HG03354 (cell line): Measurements from ENCODE around the gene TRAM2.
A peak's percentile ranks its signal among the peaks of the same experiment; 100 is the strongest.
"Not testable (repeated sequence)": the region's sequence is repeated elsewhere in the genome, so short reads cannot be mapped to it uniquely, and the experiment has no call there.

Experiments
- ATAC-seq: cut with Tn5 transposase; IDR thresholded peaks from one replicate; pipeline ENCODE4 v1.9.1; 2021; ENCODE audit warnings: mild to moderate bottlenecking; ENCODE audit not compliant: unreplicated experiment, poor library complexity, severe bottlenecking

The TRAM2 gene

DNA sequence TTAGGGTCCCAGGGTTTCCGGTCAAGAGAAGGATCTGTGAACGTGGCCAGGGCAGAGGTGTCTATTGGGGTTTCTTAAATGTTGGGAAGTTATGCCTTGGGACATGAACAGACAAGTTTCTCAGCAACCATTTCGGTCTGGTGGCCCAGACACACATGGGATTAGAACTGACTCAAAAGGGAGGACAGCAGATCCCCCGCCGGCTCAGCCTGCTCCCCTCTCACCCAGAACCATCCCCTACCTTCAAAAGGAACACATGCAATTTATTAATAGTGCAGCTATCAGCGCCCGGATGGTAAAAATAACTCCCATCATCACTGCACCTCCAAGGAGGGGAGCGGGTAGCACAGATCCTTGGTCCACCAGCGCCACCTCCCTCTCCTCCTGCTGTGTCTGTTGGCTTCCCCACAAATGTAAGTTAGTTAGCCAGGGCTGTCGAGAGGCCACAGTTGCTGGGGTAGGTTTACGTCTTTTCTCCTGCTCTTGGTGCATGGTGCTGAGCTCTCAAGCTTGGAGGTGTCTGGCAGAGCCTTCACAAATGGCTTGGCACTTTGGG, 77.1 kb downstream of the TRAM2 start:
- no peak for ATAC-seq

DNA sequence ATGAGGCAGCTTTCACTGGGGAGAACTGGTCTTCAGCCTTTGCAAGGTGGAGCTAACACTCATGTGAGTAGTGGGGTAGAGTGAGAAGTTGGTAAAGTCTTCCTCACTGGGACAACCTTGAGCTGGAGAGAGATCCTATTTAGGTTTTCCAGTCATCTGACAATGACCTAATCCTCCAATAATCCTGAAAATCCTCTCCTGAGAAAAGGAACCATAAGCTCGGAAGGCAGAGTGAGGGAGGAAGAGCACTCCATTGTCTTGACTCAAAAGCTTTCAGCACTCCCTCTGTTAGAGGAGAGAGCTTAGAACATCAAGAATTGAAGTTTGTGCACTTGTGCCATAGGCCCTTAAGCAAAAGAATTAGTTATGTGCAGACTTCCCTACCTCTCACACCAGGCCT, 77.8 kb downstream of the TRAM2 start:
- no peak for ATAC-seq

DNA sequence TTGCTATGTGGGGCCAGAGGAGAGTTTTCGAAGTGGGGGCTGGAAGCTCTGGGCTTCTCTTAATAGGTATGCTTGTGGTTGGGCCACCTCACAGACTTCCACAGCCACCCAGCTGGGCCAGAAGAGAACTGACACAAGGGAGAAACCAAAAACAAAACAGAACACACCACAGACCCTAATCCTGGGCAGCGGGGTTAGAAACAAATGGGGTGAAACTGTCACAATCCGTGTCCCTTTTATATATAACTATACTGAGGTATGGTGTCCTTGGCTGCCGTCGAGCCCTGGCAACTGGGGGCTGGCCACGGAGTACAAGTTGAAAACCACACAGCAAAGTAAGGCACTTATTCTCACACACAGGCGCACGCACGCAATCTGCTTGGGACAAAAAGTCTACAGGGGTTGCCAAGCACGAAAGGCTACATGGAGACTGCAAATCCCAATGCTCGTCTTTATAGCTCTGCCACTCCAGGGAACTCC, 78.3 kb downstream of the TRAM2 start:
- ATAC-seq: peak; percentile 54

DNA sequence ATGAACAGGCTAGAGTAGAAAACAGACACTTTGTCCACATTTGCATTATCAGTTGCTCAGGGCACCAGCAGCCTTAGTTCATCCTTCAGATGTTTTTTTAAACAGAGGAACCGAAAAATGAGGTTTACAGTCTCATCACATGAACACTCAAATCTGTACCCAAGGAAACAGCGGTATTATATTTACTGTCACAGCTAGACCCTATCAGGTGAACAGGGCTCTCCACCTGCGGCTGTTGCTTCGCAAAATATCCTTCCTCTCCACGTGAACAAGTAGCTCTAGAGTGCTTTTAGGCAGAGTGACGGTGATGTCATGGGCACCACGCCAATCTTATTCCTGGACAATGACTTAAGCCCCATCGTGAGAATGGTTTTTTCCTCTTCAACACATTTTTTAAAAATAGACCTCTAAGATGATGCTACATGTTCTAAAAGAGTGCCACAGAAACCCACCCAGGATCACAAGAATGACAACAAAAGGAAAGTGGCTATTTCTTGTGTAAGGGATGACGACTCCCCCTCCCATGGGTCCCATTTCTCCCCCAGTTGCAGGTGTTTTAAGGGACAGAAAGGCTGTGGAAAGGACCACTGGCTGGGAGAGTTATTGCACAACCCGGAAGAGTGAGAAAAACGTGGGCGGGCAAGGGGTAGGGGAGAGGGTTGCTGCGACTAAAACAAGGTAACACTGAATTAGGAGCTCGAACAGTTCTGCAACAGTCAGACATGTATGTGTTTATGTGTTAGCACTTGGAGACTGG, 79.0 kb downstream of the TRAM2 start:
- ATAC-seq: peak; percentile 87

DNA sequence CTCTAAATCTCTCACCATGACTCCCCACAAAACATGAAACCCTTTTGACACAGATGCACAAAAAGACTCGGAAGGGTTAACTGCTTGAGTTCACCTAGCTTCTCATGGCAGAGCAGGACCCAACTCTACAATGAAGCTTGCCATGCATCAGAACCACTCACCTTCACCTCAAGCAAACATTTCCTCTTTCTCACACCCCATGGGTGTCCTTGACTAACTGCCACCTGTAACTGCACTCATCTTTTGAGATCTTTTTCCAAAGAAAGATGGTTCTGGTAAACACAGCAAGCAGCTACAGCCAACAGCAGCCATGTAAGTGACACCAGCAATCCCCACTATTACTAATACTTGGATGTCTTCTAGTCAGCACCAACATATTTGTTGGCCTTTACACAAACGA, 80.2 kb downstream of the TRAM2 start:
- no peak for ATAC-seq

DNA sequence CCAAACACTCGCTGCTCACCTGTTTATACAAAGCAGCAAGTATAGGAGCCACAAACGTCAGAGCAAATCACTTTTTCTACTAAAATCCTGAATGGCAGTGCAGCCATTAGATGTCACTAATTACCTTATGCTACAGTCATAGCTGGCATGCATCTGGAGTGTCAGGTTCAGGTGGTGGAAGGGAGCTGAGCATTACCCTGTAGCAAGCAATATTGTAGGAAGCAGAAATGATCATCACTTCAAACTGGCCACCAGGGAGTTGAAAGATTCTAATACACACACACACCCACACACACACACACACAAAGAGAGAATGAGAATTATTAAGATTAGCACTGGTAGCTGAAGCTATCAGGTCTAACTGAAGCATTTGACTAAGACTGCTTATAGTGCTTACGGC, 80.9 kb downstream of the TRAM2 start:
- ATAC-seq: no peak

DNA sequence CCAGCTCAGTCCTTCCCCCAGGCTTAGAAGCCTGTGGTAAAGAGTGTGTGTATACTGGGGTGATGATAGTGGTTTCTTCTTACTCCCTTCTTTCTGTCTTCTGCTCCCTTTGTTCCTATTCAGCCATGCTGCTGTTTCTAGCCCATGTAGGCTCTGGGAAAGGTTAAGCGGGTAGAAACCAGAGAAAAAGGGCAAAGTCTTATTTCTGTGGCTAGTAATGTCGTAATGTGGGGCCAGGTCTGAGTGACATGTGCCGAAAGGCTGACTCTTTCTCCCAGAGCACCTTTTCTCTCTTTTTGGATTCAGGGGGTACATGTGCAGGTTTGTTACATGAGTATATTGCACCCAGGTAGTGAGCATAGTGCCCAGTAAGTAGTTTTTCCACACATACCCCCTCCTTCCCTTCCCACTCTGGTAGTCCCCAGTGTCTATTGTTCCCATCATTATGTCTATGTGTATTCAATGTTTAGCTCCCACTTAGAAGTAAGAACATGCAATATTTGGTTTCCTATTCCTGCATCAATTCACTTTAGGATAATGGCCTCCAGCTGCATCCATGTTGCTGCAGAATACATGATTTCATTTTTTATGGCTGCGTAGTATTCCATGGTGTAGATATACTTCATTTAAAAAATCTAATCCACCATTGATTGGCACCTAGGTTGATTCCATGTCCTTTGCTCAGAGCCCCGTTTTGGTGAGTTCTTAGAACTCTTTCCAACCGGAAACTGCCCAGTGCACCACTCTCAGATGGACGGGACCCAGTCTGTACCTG, 82.4 kb downstream of the TRAM2 start:
- no peak for ATAC-seq

DNA sequence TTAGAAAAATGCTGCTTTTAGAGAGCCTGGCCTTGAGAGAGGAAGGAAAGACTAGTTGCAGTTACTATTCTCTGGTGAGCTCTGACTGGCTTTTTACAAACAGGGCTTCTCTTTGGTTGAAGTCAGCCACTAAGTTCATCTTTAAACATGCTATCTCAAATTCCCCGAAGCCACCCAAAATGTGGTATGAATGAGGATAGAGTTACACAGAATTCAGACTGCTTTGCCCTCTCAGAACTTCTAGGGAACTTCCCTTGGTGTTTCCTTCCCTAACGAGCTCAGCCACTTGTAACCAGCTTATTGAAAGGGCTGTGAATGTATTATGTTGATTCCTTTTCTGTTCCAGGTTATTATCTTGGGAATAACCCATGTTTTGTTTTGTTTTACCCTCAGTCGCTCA, 83.2 kb downstream of the TRAM2 start:
- ATAC-seq: no peak

DNA sequence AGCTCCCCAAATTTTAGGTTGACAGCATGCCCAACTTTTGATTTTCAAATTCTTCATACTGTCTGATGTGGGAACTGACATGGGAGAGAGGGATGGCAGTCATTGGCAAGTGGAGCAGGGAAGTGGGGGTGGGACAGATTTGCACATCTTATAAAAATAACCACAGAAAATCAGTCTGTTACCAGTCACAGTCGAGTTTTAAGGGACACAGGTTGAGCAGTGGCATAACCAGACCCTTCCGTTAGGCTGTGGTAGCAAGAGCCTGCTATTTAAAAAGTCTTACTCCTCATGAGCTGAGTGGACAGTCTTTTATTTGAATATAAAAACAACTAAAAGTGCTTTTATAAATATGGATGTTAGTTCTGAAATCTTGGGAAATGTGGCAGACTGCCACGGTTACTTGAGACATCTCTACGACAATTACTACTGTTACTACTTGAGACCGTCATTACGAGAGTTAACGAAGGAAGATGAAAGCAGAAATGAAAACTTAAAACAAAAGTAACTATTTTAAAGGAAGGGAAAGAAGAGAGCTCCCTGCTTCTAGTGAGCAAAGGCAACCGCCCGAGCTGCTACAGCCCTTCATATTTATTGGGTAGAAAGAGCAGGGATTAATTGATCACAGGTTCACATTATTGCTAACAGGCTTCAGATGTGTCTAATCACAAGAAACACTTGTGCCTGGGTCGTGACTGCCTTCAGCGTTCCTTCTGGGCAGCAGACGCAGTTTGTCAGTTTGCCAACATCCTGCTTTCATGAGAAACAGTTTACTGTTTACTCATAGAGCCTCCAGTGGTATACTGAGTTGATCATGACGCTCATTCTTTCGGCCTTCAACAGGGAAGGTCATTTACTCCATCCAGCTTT, 85.4 kb downstream of the TRAM2 start:
- peak; percentile 62 for ATAC-seq

DNA sequence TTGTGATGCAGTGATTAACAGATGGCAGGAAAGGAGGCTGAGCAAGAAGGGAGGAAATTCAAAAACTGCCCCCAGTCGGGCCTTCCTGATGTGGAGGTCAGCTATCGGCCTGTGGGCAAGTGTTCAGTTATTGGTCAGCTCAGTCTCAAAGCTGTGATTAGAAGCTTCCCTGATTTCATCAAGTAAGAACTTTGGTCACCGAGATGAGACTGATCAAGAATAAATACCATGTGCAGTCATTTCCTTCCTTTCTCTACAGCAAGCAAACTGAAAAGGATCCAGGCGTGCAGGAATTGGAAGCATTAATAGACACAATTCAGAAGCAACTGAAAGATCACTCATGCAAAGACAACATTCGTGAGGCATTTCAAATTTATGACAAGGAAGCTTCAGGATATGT, 87.0 kb downstream of the TRAM2 start:
- no peak for ATAC-seq

DNA sequence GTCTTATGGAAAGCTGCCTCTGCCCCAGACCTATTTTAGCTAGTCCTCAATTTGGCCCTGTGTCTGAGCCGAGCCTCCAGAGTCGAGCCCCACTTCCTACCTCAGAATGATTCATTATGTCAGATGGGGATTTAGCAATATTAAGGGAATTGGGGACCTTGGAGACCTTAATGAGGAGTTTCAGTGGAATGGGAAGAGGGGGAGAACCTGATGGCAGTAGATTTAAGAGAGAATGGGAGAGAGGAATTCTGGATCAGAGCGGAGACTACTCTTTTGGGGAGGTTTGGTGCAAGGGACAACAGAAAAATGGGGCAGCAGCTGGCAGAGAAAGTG, 93.2 kb downstream of the TRAM2 start:
- ATAC-seq: no peak

DNA sequence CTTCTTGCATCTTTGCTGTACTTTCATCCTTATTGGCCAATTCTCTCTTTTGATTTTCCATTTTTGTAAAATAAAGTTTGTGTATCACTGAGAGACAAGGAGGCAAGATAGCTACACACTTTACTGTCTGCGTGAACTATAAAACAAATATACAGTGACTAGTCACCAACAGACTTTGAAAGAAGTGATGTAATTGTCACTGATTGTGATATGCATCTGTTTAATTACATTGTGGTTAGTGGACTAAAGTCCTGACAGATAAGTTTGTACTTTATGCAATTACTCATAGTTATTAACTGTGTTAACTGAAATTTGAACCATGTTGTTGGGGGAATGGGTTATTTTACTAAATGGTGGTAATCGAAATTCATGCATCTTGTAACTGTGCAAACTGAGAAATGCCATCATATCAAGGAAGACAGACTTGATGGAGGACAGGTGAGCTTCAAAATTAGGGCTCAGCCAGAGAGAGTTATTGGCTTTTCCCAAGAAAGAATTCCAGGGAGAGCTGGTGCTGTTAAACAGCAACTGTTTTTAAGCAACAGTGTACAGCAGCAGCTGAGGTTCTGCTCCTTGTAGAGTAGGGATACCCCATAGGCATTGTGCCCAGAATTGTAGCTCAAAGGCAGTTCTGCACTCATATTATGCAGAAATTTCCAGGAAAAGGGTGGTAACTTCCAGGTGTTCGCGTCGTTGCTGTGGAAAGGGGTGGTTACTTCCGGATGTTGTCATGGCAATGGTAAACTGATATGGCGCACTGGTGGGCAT, 93.8 kb downstream of the TRAM2 start:
- no peak for ATAC-seq

DNA sequence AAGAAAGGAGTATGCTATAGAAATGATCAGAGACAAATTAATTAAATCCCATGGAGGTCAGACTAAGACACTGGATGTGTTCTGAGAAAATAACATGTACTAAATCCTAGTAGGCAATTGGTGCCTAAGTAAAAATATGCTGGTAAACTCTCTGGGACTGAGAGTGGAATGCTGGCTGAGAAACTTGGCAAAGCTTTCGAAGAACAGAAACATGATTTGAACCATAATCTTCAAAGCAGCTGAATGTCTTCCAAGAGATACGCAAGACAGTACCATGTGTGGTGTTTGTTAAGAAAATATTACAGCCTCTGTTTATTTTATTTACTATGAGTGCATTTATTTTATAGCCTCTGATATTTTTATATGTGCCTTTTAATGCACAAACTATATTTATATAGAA, 101.6 kb downstream of the TRAM2 start:
- no peak for ATAC-seq

DNA sequence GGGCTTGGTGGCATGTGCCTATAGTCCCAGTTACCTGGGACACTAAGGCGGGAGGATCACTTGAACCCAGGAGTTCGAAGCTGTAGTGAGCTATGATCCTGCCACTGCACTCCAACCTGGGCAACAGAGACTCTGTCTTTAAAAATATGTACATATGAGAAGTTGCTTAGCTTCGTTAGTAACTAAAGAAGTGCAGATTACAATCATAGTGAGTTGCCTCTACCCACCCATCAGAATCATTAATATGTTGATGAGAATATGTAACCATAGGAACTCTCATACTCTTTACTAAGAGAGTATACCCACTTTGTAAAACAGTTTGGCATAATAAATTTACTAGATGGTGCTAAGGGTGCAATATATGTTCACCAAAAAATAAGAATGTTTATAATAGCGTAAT, 102.7 kb downstream of the TRAM2 start:
- ATAC-seq: no peak

DNA sequence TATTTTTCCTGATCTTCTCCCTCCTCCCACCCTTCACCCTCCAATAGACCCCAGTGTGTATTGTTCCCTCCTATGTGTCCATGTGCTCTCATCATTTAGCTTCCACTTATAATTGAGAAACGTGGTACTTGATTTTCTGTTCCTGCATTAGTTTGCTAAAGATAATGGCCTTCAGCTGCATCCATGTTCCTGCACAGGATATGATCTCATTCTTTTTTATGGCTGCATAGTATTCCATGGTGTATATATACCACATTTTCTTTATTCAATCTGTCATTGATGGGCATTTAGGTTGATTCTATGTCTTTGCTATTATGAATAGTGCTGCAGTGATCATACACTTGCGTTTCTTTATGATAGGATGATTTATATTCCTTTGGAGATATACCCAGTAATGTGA, 115.7 kb downstream of the TRAM2 start:
- not testable (repeated sequence) for ATAC-seq

DNA sequence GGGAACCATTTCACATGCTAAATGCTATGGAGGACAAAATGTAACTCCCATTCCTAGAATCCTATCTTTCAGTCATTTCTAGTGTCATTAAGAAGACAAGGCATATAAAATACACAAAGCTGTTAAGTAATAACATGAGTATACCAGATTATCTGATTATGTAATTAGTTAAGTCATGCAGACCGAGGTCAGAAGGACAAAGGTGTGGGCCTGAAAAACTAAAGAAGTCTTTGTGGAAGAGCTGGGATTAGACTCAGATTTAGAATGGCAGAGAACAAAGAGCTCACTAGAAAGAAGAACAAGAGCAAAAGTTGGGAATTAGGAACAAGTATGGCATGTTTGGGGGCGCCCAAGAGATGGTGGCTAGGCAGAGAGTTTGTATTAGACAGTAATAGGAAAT, 119.8 kb downstream of the TRAM2 start:
- no peak for ATAC-seq

DNA sequence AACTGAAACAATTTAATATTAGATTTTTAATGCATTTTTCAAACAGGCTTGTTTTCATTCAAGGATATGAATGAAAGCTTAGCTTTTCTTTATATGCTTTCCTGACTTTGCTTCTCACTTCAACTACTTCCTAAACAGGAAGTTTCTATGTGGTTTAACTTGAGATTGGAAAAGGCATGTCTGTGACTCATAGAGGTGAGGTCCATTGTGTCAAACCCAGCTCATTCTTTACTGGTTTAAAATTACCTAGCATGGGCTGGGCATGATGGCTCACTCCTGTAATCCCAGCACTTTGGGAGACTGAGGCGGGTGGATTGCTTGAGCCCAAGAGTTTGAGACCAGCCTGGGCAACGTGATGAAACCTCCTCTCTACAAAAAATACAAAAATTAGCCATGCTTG, 122.3 kb downstream of the TRAM2 start:
- no peak for ATAC-seq
